Esophagus squamous epithelium (tissue), 4 donors: ENCODE measurements around the gene POGK.
A peak's percentile ranks its signal among the peaks of the same experiment; 100 is the strongest.

Experiments
- POLR2A ChIP-seq, 4 donors: fragments of 450-650 bp; IDR thresholded peaks; one replicate each; pipeline ENCODE4 v1.6.1; 2017; ENCODE audit warnings: antibody characterized with exemption in 4 of 4, mild to moderate bottlenecking in 4 of 4, moderate library complexity in 3 of 4
- TF ChIP-seq, protein P1 (sequence below), 6 experiments: fragments of 450-650 bp in 4 of 6; fragments of 200-600 bp in 2 of 6; sonication (generic) in 2 of 6; IDR thresholded peaks; one replicate each; pipeline ENCODE4 v1.5.1; 2016 to 2019; ENCODE audit warnings: antibody characterized with exemption in 6 of 6, mild to moderate bottlenecking in 4 of 6, moderate library complexity in 4 of 6

DNA sequence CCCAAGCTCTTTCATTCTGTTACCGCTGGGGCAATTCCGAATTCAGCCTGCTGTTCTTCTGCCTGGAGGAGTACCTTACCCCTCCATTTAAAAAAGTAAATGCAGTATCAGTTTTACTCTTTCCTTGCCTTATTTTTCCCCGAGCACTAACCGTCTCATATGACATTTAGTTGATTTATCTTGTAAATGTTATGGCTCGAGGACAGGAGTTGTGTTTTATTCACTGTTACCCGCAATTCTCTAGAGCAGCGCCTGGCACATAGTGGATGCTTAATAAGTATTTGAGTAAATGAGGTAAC is 37.2 kb downstream of the POGK start:
- TF ChIP-seq, protein P1, sequence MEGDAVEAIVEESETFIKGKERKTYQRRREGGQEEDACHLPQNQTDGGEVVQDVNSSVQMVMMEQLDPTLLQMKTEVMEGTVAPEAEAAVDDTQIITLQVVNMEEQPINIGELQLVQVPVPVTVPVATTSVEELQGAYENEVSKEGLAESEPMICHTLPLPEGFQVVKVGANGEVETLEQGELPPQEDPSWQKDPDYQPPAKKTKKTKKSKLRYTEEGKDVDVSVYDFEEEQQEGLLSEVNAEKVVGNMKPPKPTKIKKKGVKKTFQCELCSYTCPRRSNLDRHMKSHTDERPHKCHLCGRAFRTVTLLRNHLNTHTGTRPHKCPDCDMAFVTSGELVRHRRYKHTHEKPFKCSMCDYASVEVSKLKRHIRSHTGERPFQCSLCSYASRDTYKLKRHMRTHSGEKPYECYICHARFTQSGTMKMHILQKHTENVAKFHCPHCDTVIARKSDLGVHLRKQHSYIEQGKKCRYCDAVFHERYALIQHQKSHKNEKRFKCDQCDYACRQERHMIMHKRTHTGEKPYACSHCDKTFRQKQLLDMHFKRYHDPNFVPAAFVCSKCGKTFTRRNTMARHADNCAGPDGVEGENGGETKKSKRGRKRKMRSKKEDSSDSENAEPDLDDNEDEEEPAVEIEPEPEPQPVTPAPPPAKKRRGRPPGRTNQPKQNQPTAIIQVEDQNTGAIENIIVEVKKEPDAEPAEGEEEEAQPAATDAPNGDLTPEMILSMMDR (IDR thresholded peaks at IDR 0.05): peak in 5 of 6 experiments; percentile 12 to 44 (median 37)
- TF ChIP-seq POLR2A (IDR thresholded peaks at IDR 0.05): no peak
